Osteocyte (in vitro differentiated cells): Measurements from ENCODE around the gene S100A8. TPM values are rescaled to one million over a fixed set of nuclear protein-coding genes. Genes with fewer than 3 reads are reported as not detected.

Experiments used
- DNase-seq: peaks from one replicate; pipeline ENCODE4 v3.0.0; 2021; ENCODE audit warnings: mixed read lengths; ENCODE audit not compliant: unreplicated experiment; ENCODE audit errors: extremely low spot score
- H3K27ac Mint-ChIP-seq: one replicate; pipeline ENCODE4 v1.8.0; 2021; ENCODE audit warnings: mild to moderate bottlenecking, mixed read lengths; ENCODE audit not compliant: unreplicated experiment
- H3K27me3 Mint-ChIP-seq: one replicate; pipeline ENCODE4 v1.8.0; 2021; ENCODE audit warnings: mixed read lengths; ENCODE audit not compliant: unreplicated experiment
- H3K36me3 Mint-ChIP-seq: one replicate; pipeline ENCODE4 v1.8.0; 2021; ENCODE audit warnings: mixed read lengths; ENCODE audit not compliant: unreplicated experiment
- H3K4me1 Mint-ChIP-seq: one replicate; pipeline ENCODE4 v1.8.0; 2021; ENCODE audit warnings: mixed read lengths; ENCODE audit not compliant: unreplicated experiment
- H3K4me3 Mint-ChIP-seq: one replicate; pipeline ENCODE4 v1.8.0; 2021; ENCODE audit warnings: mild to moderate bottlenecking, moderate library complexity, mixed read lengths; ENCODE audit not compliant: unreplicated experiment
- H3K9me3 Mint-ChIP-seq: one replicate; pipeline ENCODE4 v1.8.0; 2021; ENCODE audit warnings: mixed read lengths; ENCODE audit not compliant: unreplicated experiment
- CTCF ChIP-seq: fragments of 200-600 bp; sonication (generic); IDR thresholded peaks from 2 replicates; pipeline ENCODE4 v1.5.0; 2021; ENCODE audit warnings: antibody characterized with exemption, mild to moderate bottlenecking, moderate library complexity
- total RNA-seq: library from RNA; stranded (reverse); gene quantifications from 2 replicates; pipeline ENCODE4 v1.2.1, GENCODE V29; 2021

Gene S100A8
- total RNA-seq, 1 donor from 2014 or later = not detected

- H3K27me3 Mint-ChIP-seq = peaks cover 7% of the 10 kb centered on the region
- H3K4me3 Mint-ChIP-seq = no peak overlapping the region
- no peaks in the 10 kb centered on the region for H3K36me3 Mint-ChIP-seq
- H3K9me3 Mint-ChIP-seq = no peaks in the 10 kb centered on the region
- peak; percentile 72 for DNase-seq
- H3K27ac Mint-ChIP-seq = no peak overlapping the region
- TF ChIP-seq CTCF = no peak
- H3K4me1 Mint-ChIP-seq = no peaks in the 10 kb centered on the region
Observed at GRCh38 chr1:153397924-153398651, 7.2 kb upstream of the S100A8 start.

DNA sequence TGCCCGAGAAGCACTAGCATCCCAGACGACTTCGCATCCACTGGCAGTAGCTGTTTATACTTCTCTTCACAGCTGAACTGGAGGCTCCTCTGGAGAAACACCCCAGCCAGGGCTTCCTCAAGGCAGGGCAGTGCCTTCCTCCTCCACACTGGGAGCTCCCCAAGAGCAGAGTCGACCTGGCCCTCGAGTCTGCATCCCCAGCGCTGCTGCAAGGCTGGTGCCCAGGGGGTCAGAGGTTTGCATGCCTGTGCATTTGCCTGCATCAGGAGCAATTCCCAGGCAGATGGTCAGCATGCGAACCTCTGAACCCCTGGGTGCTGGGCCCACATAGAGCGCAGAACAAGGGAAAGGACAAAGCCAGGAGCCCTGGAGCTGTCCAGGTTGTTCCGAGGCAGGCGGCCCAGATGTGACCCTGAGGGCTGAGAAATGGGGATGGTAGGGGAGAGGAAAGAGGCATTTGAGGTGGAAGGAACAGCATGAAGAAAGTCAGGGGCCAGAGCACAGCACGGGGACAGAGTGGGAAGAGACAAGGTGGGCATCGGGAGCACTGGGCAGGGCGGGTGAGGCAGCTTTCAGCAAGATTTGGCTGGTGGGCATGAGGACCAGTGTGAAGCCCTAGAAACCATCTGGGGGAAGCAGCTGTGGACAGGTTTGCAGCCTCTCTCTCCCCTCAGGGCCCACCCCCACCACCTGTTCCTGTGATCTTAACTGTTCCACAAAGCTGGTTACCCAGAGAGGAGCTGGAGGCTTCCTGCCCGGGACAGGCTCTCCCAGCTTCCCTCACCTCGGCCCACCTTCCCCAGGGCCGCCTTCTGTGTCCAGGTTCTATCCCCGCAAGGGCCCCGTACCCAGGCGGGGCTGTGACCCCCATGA is 6.4 kb upstream of the S100A8 start:
- TF ChIP-seq CTCF = no peak
- Mint-ChIP-seq H3K4me1 (no peaks in the 10 kb centered on the region), H3K4me3 (no peak overlapping the region), H3K36me3 (no peaks in the 10 kb centered on the region), H3K27ac (no peak overlapping the region), H3K9me3 (no peaks in the 10 kb centered on the region), H3K27me3 (peaks cover 6% of the 10 kb centered on the region)
- DNase-seq = peak; percentile 80

- Mint-ChIP-seq H3K9me3 (no peaks in the 10 kb centered on the region), H3K27me3 (no peaks in the 10 kb centered on the region), H3K36me3 (no peaks in the 10 kb centered on the region), H3K4me1 (no peaks in the 10 kb centered on the region), H3K4me3 (no peak overlapping the region), H3K27ac (no peak overlapping the region)
- no peak for TF ChIP-seq CTCF
- DNase-seq = peak; percentile 78
Observed at GRCh38 chr1:153396461-153396860, 5.6 kb upstream of the S100A8 start.

GRCh38 chr1:153395776-153396175 is 4.9 kb upstream of the S100A8 start:
- Mint-ChIP-seq H3K27ac (no peak overlapping the region), H3K4me3 (no peak overlapping the region), H3K36me3 (no peaks in the 10 kb centered on the region), H3K27me3 (no peaks in the 10 kb centered on the region), H3K9me3 (no peaks in the 10 kb centered on the region), H3K4me1 (no peaks in the 10 kb centered on the region)
- no peak for TF ChIP-seq CTCF
- DNase-seq = no peak

GRCh38 chr1:153395136-153395685 is 4.3 kb upstream of the S100A8 start:
- Mint-ChIP-seq H3K27me3 (no peaks in the 10 kb centered on the region), H3K9me3 (no peaks in the 10 kb centered on the region), H3K4me3 (no peak overlapping the region), H3K27ac (no peak overlapping the region), H3K36me3 (no peaks in the 10 kb centered on the region), H3K4me1 (no peaks in the 10 kb centered on the region)
- no peak for DNase-seq
- TF ChIP-seq CTCF = no peak
